B cell (primary cell): Measurements from ENCODE around the gene C20orf144.

Experiments used
- CTCF ChIP-seq: fragments of 200-600 bp; IDR thresholded peaks from one replicate; pipeline ENCODE4 v1.8.0; 2022; ENCODE audit warnings: antibody characterized with exemption, mild to moderate bottlenecking
- EZH2 ChIP-seq: IDR thresholded peaks from 2 replicates; pipeline ENCODE4 v1.6.1; 2012; ENCODE audit warnings: borderline replicate concordance, low read depth, mild to moderate bottlenecking, moderate library complexity, low read length; ENCODE audit not compliant: insufficient read depth, poor library complexity, severe bottlenecking

- TF ChIP-seq CTCF: no peak
- TF ChIP-seq EZH2: no peak
These were observed 19.2 kb downstream of the C20orf144 start for GRCh38 chr20:33681288-33681687.
